WTC11 (cell line): ENCODE measurements around the gene JOSD1.

Source experiments
- CTCF ChIP-seq: fragments of 200-600 bp; IDR thresholded peaks from 2 replicates; pipeline ENCODE4 v1.8.0; 2022; ENCODE audit warnings: antibody characterized with exemption
- ESRRA ChIP-seq: sonication (generic); formaldehyde crosslinking; IDR thresholded peaks from 2 replicates; pipeline ENCODE4 v1.8.1; 2022; ENCODE audit warnings: mild to moderate bottlenecking, missing genetic modification reagents, borderline replicate concordance
- ZNF121 ChIP-seq: sonication (generic); formaldehyde crosslinking; IDR thresholded peaks from 2 replicates; pipeline ENCODE4 v1.8.0; 2023; ENCODE audit warnings: missing genetic modification reagents

- TF ChIP-seq ESRRA (no peak), CTCF (no peak), ZNF121 (CRISPR knock-in tag) (no peak)
These were observed 34.4 kb upstream of the JOSD1 start for GRCh38 chr22:38735126-38735464.
